Measurements from ENCODE around the gene GAS7. TPM values are rescaled to one million over a fixed set of nuclear protein-coding genes. Genes with fewer than 3 reads are reported as not detected.

The GAS7 gene
- total RNA-seq, 1 experiment from 2014 or later: 4.1 TPM

- ChIA-PET RAD21 (ENCODE audit: low non-redundant PET in 1 of 2, low total read pairs in 2 of 2, uncharacterized antibody in 2 of 2, unreplicated experiment in 2 of 2) (no interaction called here), POLR2A (no interaction called here), CTCF (no interaction called here)
- no peaks in the 10 kb centered on the region for H3K27me3 ChIP-seq (ENCODE audit: insufficient read depth, low read length)
- H4K20me1 ChIP-seq (ENCODE audit: insufficient read depth): no peaks in the 10 kb centered on the region
- ATAC-seq (no peak), DNase-seq (ENCODE audit: low read depth, low spot score) (no peak)
- intact Hi-C loops (cut with micrococcal nuclease): no loop called here
- H3K9ac ChIP-seq (ENCODE audit: low read length): no peak overlapping the region
- no peaks in the 10 kb centered on the region for H3K79me2 ChIP-seq (ENCODE audit: insufficient read depth, low read length)
- no peak overlapping the region for H3K27ac ChIP-seq (ENCODE audit: low read depth, low read length)
- no peak overlapping the region for H3K4me2 ChIP-seq (ENCODE audit: low read length)
- H3K4me1 ChIP-seq (ENCODE audit: control insufficient read depth in 1 of 2, insufficient read depth in 2 of 2, low read length in 2 of 2): peaks cover 8 to 21% of the 10 kb centered on the region in 2 experiments; a peak in 3 of 4 replicates
- BruUV-seq (replicated peaks): no TSS peak
- H3K9me3 ChIP-seq (ENCODE audit: control insufficient read depth in 1 of 2, insufficient read depth in 1 of 2, low read depth in 1 of 2, low read length in 2 of 2): no peaks in the 10 kb centered on the region
- H3K4me3 ChIP-seq (replicated peaks in 1 of 2; ENCODE audit: low read depth in 1 of 2, low read length in 2 of 2): no peak overlapping the region
- H3K9me2 ChIP-seq (ENCODE audit: insufficient read depth): no peaks in the 10 kb centered on the region
- TF ChIP-seq CEBPB (IDR thresholded peaks at IDR 0.05; ENCODE audit: low read depth) (no peak), EZH2phosphoT487 (IDR thresholded peaks at IDR 0.05; ENCODE audit: borderline replicate concordance) (no peak), YY1 (IDR thresholded peaks at IDR 0.05; ENCODE audit: extremely low read depth, insufficient replicate concordance, low read depth, low read length) (no peak), POLR2A (IDR thresholded peaks at IDR 0.05; ENCODE audit: borderline replicate concordance, extremely low read depth, insufficient read depth, insufficient read length) (no peak), SIN3A (IDR thresholded peaks at IDR 0.05; ENCODE audit: low read depth) (no peak), RAD21 (IDR thresholded peaks at IDR 0.05; ENCODE audit: low read depth) (no peak), ZFX (IDR thresholded peaks at IDR 0.05) (no peak), JUND (IDR thresholded peaks at IDR 0.05) (no peak), ZBTB33 (IDR thresholded peaks at IDR 0.05; ENCODE audit: extremely low read depth, insufficient replicate concordance, low read length) (no peak), FOSL1 (IDR thresholded peaks at IDR 0.05; ENCODE audit: low read depth) (no peak), EGR1 (IDR thresholded peaks at IDR 0.05; ENCODE audit: low read depth) (no peak), REST (IDR thresholded peaks at IDR 0.05; ENCODE audit: low read depth) (no peak), EZH2 (IDR thresholded peaks at IDR 0.05) (no peak)
- TF ChIP-seq, protein P1, sequence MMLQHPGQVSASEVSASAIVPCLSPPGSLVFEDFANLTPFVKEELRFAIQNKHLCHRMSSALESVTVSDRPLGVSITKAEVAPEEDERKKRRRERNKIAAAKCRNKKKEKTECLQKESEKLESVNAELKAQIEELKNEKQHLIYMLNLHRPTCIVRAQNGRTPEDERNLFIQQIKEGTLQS (IDR thresholded peaks at IDR 0.05): no peak
- TF ChIP-seq, protein P2, sequence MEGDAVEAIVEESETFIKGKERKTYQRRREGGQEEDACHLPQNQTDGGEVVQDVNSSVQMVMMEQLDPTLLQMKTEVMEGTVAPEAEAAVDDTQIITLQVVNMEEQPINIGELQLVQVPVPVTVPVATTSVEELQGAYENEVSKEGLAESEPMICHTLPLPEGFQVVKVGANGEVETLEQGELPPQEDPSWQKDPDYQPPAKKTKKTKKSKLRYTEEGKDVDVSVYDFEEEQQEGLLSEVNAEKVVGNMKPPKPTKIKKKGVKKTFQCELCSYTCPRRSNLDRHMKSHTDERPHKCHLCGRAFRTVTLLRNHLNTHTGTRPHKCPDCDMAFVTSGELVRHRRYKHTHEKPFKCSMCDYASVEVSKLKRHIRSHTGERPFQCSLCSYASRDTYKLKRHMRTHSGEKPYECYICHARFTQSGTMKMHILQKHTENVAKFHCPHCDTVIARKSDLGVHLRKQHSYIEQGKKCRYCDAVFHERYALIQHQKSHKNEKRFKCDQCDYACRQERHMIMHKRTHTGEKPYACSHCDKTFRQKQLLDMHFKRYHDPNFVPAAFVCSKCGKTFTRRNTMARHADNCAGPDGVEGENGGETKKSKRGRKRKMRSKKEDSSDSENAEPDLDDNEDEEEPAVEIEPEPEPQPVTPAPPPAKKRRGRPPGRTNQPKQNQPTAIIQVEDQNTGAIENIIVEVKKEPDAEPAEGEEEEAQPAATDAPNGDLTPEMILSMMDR (IDR thresholded peaks at IDR 0.05 in 2 of 3, conservative IDR thresholded peaks at IDR 0.05 in 1 of 3; ENCODE audit: borderline replicate concordance in 1 of 3, insufficient read depth in 1 of 3, low read depth in 2 of 3, low read length in 2 of 3): no peak
- no peaks in the 10 kb centered on the region for H3K36me3 ChIP-seq (ENCODE audit: control insufficient read depth in 1 of 2, insufficient read depth in 2 of 2, low read length in 2 of 2)
- no peak overlapping the region for H2AFZ ChIP-seq (ENCODE audit: low read depth, low read length, poor library complexity, severe bottlenecking)
These were observed 94.7 kb downstream of the GAS7 start for GRCh38 chr17:10103712-10104111.

Data from HCT116 (cell line).